ENCODE measurements around the gene AUTS2. TPM values are rescaled to one million over a fixed set of nuclear protein-coding genes. Genes with fewer than 3 reads are reported as not detected.
A peak's percentile ranks its signal among the peaks of the same experiment; 100 is the strongest.

Gene AUTS2
- total and polyA plus RNA-seq, 2 of the 8 experiments (the other 6 are each of a cell fraction or from before 2014, with no cell fraction given), result 25.9 to 101 TPM

DNA sequence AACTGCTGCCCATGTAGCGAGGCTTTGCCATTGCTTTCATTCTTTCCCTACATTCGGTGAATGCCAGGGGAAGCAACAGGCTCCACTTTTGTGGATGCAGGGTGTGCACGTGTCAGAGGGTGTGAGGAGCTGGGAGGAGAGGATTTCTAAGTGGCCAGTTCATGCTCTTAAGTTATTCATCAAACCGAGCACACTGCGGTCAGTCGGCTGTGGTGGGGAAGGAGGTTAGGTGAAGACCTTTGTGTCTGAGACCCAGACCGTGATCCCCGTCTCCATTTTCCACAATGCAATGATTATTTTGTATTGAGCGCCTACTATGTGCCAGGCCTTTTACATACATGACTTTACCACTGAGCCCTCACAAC, 1095.0 kb downstream of the AUTS2 start:
- H3K79me2 ChIP-seq (ENCODE audit: control insufficient read depth in 1 of 2, insufficient read depth in 2 of 2, low read length in 2 of 2), result peaks cover 21 to 38% of the 10 kb centered on the region in 2 experiments
- ChIA-PET CTCF (ENCODE audit: partially characterized antibody) (interaction anchor here (1.0 to 2.1 kb wide), 3 partner anchors 20 to 187 kb away, joined by 4 to 6 read pairs (median 5); no protein-coding TSS in a partner anchor), POLR2A (ENCODE audit: partially characterized antibody) (interaction anchor here (1.0 to 4.0 kb wide), 11 partner anchors 9 to 109 kb away, joined by 3 to 21 read pairs (median 4); no protein-coding TSS in a partner anchor)
- 47% methylated on average over 9 of the region's 9 CpGs; no CpG with 5 or more reads in 1 of the 2 experiments for WGBS, 2 experiments (ENCODE audit: extremely low coverage in 1 of 2, insufficient coverage in 1 of 2, insufficient read length in 1 of 2, insufficient replicate concordance in 2 of 2, low coverage in 1 of 2, low lambda C conversion rate in 2 of 2, missing lambda C conversion rate in 1 of 2)
- no peak overlapping the region for H2AK5ac ChIP-seq (ENCODE audit: low read depth, low read length)
- peaks cover 0 to 4% of the 10 kb centered on the region in 2 experiments for H4K20me1 ChIP-seq (replicated peaks in 1 of 2; ENCODE audit: control insufficient read depth in 1 of 2, insufficient read depth in 2 of 2, low read length in 2 of 2)
- H3K27ac ChIP-seq (ENCODE audit: low read depth, low read length), result no peak overlapping the region
- no peak for FAIRE-seq
- no peaks in the 10 kb centered on the region for H3K79me1 ChIP-seq (ENCODE audit: low read depth, low read length)
- peak overlapping the region; percentile 62; the same call in 1 of the 2 replicates for H2BK20ac ChIP-seq (ENCODE audit: low read length)
- peaks cover 4% of the 10 kb centered on the region for H3K23me2 ChIP-seq (ENCODE audit: low read depth, low read length)
- peak overlapping the region in 2 of 4 experiments; percentile 5 to 6; a peak in 3 of 7 replicates for H3K9ac ChIP-seq (replicated peaks in 1 of 4; ENCODE audit: extremely low read depth in 1 of 4, low read depth in 3 of 4, low read length in 3 of 4)
- H3K9me3 ChIP-seq (ENCODE audit: insufficient read depth in 2 of 2, low read depth in 1 of 2, low read length in 1 of 2), result no peaks in the 10 kb centered on the region
- peak overlapping the region; percentile 75 to 79 for H3K4me2 ChIP-seq (ENCODE audit: insufficient read depth in 1 of 2, low read depth in 2 of 2, low read length in 2 of 2)
- no peak overlapping the region for H3K23ac ChIP-seq (ENCODE audit: insufficient read length)
- peak overlapping the region; percentile 22; the same call in 1 of the 2 replicates for H2BK12ac ChIP-seq (ENCODE audit: low read depth, low read length)
- H3K56ac ChIP-seq (replicated peaks; ENCODE audit: insufficient read length, low read depth, low read length), result peak overlapping the region; percentile 27
- peaks cover 2 to 14% (median 13%) of the 10 kb centered on the region in 4 experiments for H3K27me3 ChIP-seq (replicated peaks in 1 of 4; ENCODE audit: control insufficient read depth in 3 of 4, extremely low read depth in 1 of 4, insufficient read depth in 3 of 4, low read length in 3 of 4)
- peak overlapping the region; percentile 76 for H2BK120ac ChIP-seq (replicated peaks; ENCODE audit: low read depth, low read length)
- H2BK15ac ChIP-seq (ENCODE audit: low read length), result no peak overlapping the region
- H2AFZ ChIP-seq (ENCODE audit: low read length), result 0 out of 2 replicates have a peak overlapping the region, but pooled peaks have one; percentile 63
- no peak overlapping the region for H2BK5ac ChIP-seq (ENCODE audit: low read depth, low read length)
- H4K8ac ChIP-seq (ENCODE audit: extremely low read depth, insufficient read depth, low read length), result peak overlapping the region; percentile 82
- H3K36me3 ChIP-seq (ENCODE audit: control insufficient read depth in 2 of 4, insufficient read depth in 4 of 4, low read length in 3 of 4), result peaks cover 0 to 11% (median 0%) of the 10 kb centered on the region in 4 experiments; a peak in 1 of 8 replicates
- H3K4ac ChIP-seq (replicated peaks; ENCODE audit: insufficient read length, low read depth, low read length), result no peak overlapping the region
- peak overlapping the region; percentile 74 for H4K5ac ChIP-seq (ENCODE audit: insufficient read length, low read depth, low read length)
- H3K14ac ChIP-seq (ENCODE audit: insufficient read length), result no peak overlapping the region
- H3K4me3 ChIP-seq (ENCODE audit: extremely low read depth in 1 of 4, insufficient read depth in 2 of 4, low read depth in 3 of 4, low read length in 4 of 4), result peak overlapping the region; percentile 30 to 98 (median 92); a peak in 7 of 8 replicates
- peak overlapping the region; percentile 82 for H4K91ac ChIP-seq (replicated peaks; ENCODE audit: insufficient read length, low read length)
- DNase-seq (ENCODE audit: low read depth in 1 of 2, low spot score in 2 of 2), result no peak
- TF ChIP-seq, protein P1, sequence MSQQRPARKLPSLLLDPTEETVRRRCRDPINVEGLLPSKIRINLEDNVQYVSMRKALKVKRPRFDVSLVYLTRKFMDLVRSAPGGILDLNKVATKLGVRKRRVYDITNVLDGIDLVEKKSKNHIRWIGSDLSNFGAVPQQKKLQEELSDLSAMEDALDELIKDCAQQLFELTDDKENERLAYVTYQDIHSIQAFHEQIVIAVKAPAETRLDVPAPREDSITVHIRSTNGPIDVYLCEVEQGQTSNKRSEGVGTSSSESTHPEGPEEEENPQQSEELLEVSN (IDR thresholded peaks at IDR 0.05), result 0 out of 2 replicates have a peak, but pooled peaks have one; percentile 11
- no peak for TF ChIP-seq BACH1 (IDR thresholded peaks at IDR 0.05; ENCODE audit: low read length)
- TF ChIP-seq, protein P2, sequence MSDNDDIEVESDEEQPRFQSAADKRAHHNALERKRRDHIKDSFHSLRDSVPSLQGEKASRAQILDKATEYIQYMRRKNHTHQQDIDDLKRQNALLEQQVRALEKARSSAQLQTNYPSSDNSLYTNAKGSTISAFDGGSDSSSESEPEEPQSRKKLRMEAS (IDR thresholded peaks at IDR 0.05), result peak; percentile 42
- peak overlapping the region; percentile 79 for H3K18ac ChIP-seq (ENCODE audit: extremely low read depth, low read length)
- peaks cover 4 to 11% (median 5%) of the 10 kb centered on the region in 4 experiments; a peak in 6 of 7 replicates for H3K4me1 ChIP-seq (replicated peaks in 1 of 4; ENCODE audit: control insufficient read depth in 3 of 4, insufficient read depth in 4 of 4, low read length in 3 of 4)
